ENCODE results near the gene CLRN2.

The CLRN2 gene

GRCh38 chr4:17514865-17515264 lies at the start of gene CLRN2:
Gene CLRN2 (plus strand): TSS chr4:17515165. CDS start chr4:17515267, 102 bp downstream.
- DNase-seq (ENCODE audit: extremely low read depth in 1 of 2, low read depth in 1 of 2), result no peak

- no peak for DNase-seq (ENCODE audit: extremely low read depth in 1 of 2, low read depth in 1 of 2)
Observed at GRCh38 chr4:17468619-17469221, 46.2 kb upstream of the CLRN2 start.

GRCh38 chr4:17469931-17470674 lies 44.9 kb upstream of the CLRN2 start:
- DNase-seq (ENCODE audit: extremely low read depth in 1 of 2, low read depth in 1 of 2), result no peak

GRCh38 chr4:17475481-17475880 lies 39.5 kb upstream of the CLRN2 start:
- no peak for DNase-seq (ENCODE audit: extremely low read depth in 1 of 2, low read depth in 1 of 2)

- DNase-seq (ENCODE audit: extremely low read depth in 1 of 2, low read depth in 1 of 2), result no peak
Observed at GRCh38 chr4:17476853-17477252, 38.1 kb upstream of the CLRN2 start.

GRCh38 chr4:17477774-17478472 lies 37.0 kb upstream of the CLRN2 start:
- no peak for DNase-seq (ENCODE audit: extremely low read depth in 1 of 2, low read depth in 1 of 2)

- DNase-seq (ENCODE audit: extremely low read depth in 1 of 2, low read depth in 1 of 2), result no peak
Observed at GRCh38 chr4:17480210-17480927, 34.6 kb upstream of the CLRN2 start.

- DNase-seq (ENCODE audit: extremely low read depth in 1 of 2, low read depth in 1 of 2), result no peak
Observed at GRCh38 chr4:17480955-17481354, 34.0 kb upstream of the CLRN2 start.

GRCh38 chr4:17482716-17483115 lies 32.2 kb upstream of the CLRN2 start:
- no peak for DNase-seq (ENCODE audit: extremely low read depth in 1 of 2, low read depth in 1 of 2)

GRCh38 chr4:17489123-17489522 lies 25.8 kb upstream of the CLRN2 start:
- no peak for DNase-seq (ENCODE audit: extremely low read depth in 1 of 2, low read depth in 1 of 2)

- DNase-seq (ENCODE audit: extremely low read depth in 1 of 2, low read depth in 1 of 2), result no peak
Observed at GRCh38 chr4:17489721-17490120, 25.2 kb upstream of the CLRN2 start.

- no peak for DNase-seq (ENCODE audit: extremely low read depth in 1 of 2, low read depth in 1 of 2)
Observed at GRCh38 chr4:17490575-17491059, 24.3 kb upstream of the CLRN2 start.

GRCh38 chr4:17491196-17491595 lies 23.8 kb upstream of the CLRN2 start:
- no peak for DNase-seq (ENCODE audit: extremely low read depth in 1 of 2, low read depth in 1 of 2)

GRCh38 chr4:17492058-17492741 lies 22.8 kb upstream of the CLRN2 start:
- no peak for DNase-seq (ENCODE audit: extremely low read depth in 1 of 2, low read depth in 1 of 2)

- DNase-seq (ENCODE audit: extremely low read depth in 1 of 2, low read depth in 1 of 2), result no peak
Observed at GRCh38 chr4:17492876-17493275, 22.1 kb upstream of the CLRN2 start.

GRCh38 chr4:17493619-17494018 lies 21.3 kb upstream of the CLRN2 start:
- no peak for DNase-seq (ENCODE audit: extremely low read depth in 1 of 2, low read depth in 1 of 2)

- DNase-seq (ENCODE audit: extremely low read depth in 1 of 2, low read depth in 1 of 2), result no peak
Observed at GRCh38 chr4:17494258-17495190, 20.4 kb upstream of the CLRN2 start.

GRCh38 chr4:17497890-17498523 lies 17.0 kb upstream of the CLRN2 start:
- DNase-seq (ENCODE audit: extremely low read depth in 1 of 2, low read depth in 1 of 2), result no peak

GRCh38 chr4:17500574-17500973 lies 14.4 kb upstream of the CLRN2 start:
- no peak for DNase-seq (ENCODE audit: extremely low read depth in 1 of 2, low read depth in 1 of 2)
